HCT116 (cell line): Measurements from ENCODE around the gene KCNH6.

Experiments
- ATF3 ChIP-seq: IDR thresholded peaks from 2 replicates; pipeline ENCODE4 v1.6.1; 2012
- CBX3 ChIP-seq: IDR thresholded peaks from 2 replicates; pipeline ENCODE4 v1.6.1; 2012; ENCODE audit warnings: low read depth
- CEBPB ChIP-seq: IDR thresholded peaks from 2 replicates; pipeline ENCODE4 v1.6.1; 2012; ENCODE audit warnings: low read depth
- ELF1 ChIP-seq: IDR thresholded peaks from 2 replicates; pipeline ENCODE4 v1.6.1; 2012; ENCODE audit warnings: low read depth, borderline replicate concordance
- EZH2 ChIP-seq: fragments of 200-600 bp; sonication (generic); IDR thresholded peaks from 2 replicates; pipeline ENCODE4 v1.6.1; 2017; ENCODE audit warnings: antibody characterized with exemption, mixed run types
- FOSL1 ChIP-seq: IDR thresholded peaks from 2 replicates; pipeline ENCODE4 v1.6.1; 2012; ENCODE audit warnings: low read depth
- POLR2A ChIP-seq: IDR thresholded peaks from 2 replicates; pipeline ENCODE4 v1.7.0; 2011; ENCODE audit warnings: borderline replicate concordance; ENCODE audit not compliant: insufficient read depth, insufficient read length; ENCODE audit errors: extremely low read depth
- POLR2AphosphoS5 ChIP-seq: IDR thresholded peaks from 2 replicates; pipeline ENCODE4 v1.6.1; 2011; ENCODE audit warnings: mild to moderate bottlenecking, low read depth, low read length, moderate library complexity
- RAD21 ChIP-seq: IDR thresholded peaks from 2 replicates; pipeline ENCODE4 v1.6.1; 2012; ENCODE audit warnings: low read depth, mild to moderate bottlenecking
- REST ChIP-seq: IDR thresholded peaks from 2 replicates; pipeline ENCODE4 v1.6.1; 2012; ENCODE audit warnings: low read depth
- SP1 ChIP-seq: IDR thresholded peaks from 2 replicates; pipeline ENCODE4 v1.6.1; 2012; ENCODE audit warnings: low read depth
- TCF7L2 ChIP-seq: IDR thresholded peaks from 2 replicates; pipeline ENCODE4 v1.7.0; 2011; ENCODE audit warnings: borderline replicate concordance, inconsistent platforms; ENCODE audit not compliant: insufficient read depth, insufficient read length; ENCODE audit errors: extremely low read depth
- TF ChIP-seq, protein P1 (sequence below), 3 experiments: fragments of 200-600 bp in 1 of 3; sonication (generic) in 1 of 3; IDR thresholded peaks in 2 of 3; conservative IDR thresholded peaks in 1 of 3; 2 replicates each; pipeline ENCODE4 v1.5.1; 2012 to 2017; ENCODE audit warnings: low read depth in 2 of 3, low read length in 2 of 3, antibody characterized with exemption in 1 of 3, borderline replicate concordance in 1 of 3, control low read depth in 1 of 3, mild to moderate bottlenecking in 1 of 3, mixed read lengths in 1 of 3, mixed run types in 1 of 3, moderate library complexity in 1 of 3; ENCODE audit not compliant: insufficient read depth in 1 of 3
- TF ChIP-seq, protein P2 (sequence below): IDR thresholded peaks from 2 replicates; pipeline ENCODE4 v1.6.1; 2012

DNA sequence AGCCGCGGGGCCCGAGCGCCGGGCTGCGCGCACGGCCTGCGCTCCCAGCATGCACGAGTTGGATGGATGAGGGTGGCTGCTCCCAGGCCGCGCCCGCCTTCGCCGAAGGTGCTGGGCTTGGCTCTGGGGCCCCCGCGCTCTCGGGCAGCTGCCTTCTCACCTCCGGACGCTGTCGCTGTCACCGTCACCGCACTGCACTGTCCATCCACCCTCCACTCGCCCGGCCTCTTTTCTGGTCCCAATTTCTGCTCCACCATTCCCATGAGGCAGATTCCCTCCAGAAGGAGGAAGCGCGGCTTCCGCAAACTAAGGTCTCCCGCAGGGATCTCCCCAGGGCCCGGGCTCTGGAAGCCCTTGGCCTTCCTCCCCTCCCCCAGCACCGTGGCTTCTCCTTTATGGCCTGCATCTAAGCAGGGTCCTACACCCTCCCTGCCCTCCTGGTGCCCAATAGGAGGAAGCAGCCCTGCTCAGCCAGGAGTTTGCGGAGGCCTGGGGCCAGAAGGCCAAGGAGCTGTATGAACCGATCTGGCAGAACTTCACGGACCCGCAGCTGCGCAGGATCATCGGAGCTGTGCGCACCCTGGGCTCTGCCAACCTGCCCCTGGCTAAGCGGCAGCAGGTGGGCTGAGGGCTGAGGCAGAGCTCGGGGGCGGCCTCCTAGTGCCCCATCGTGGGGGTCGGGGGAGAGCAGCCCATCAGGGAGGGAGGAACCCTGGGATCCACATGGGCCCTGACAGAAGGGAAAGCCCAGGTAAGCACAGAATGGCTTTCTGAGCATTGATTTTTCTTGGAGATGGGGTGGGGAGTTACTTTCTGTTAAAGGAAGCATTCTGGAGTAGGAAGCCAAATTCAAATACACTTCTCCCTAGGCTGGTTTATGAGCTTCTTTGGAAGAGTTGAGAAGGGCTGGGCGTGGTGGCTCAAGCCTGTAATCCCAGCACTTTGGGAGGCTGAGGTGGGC is 45.4 kb upstream of the KCNH6 start:
- TF ChIP-seq, protein P1, sequence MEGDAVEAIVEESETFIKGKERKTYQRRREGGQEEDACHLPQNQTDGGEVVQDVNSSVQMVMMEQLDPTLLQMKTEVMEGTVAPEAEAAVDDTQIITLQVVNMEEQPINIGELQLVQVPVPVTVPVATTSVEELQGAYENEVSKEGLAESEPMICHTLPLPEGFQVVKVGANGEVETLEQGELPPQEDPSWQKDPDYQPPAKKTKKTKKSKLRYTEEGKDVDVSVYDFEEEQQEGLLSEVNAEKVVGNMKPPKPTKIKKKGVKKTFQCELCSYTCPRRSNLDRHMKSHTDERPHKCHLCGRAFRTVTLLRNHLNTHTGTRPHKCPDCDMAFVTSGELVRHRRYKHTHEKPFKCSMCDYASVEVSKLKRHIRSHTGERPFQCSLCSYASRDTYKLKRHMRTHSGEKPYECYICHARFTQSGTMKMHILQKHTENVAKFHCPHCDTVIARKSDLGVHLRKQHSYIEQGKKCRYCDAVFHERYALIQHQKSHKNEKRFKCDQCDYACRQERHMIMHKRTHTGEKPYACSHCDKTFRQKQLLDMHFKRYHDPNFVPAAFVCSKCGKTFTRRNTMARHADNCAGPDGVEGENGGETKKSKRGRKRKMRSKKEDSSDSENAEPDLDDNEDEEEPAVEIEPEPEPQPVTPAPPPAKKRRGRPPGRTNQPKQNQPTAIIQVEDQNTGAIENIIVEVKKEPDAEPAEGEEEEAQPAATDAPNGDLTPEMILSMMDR (IDR thresholded peaks at IDR 0.05 in 2 of 3, conservative IDR thresholded peaks at IDR 0.05 in 1 of 3; ENCODE audit: borderline replicate concordance in 1 of 3, insufficient read depth in 1 of 3, low read depth in 2 of 3, low read length in 2 of 3): no peak
- TF ChIP-seq EZH2 (no peak), POLR2AphosphoS5 (no peak), RAD21 (no peak), ATF3 (no peak), CBX3 (no peak), REST (no peak), FOSL1 (no peak), POLR2A (no peak), SP1 (no peak), ELF1 (no peak), TCF7L2 (no peak), CEBPB (no peak)
- TF ChIP-seq, protein P2, sequence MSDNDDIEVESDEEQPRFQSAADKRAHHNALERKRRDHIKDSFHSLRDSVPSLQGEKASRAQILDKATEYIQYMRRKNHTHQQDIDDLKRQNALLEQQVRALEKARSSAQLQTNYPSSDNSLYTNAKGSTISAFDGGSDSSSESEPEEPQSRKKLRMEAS: no peak; the same call in 1 of the 2 replicates
